H9 (cell line): Measurements from ENCODE around the gene ATF6. TPM values are rescaled to one million over a fixed set of nuclear protein-coding genes. Genes with fewer than 3 reads are reported as not detected.

Source experiments
- DNase-seq: peaks from one replicate; pipeline ENCODE4 v3.0.0-alpha.2; 2017
- H2AFZ ChIP-seq: one replicate; pipeline ENCODE4 v1.6.1; 2013; ENCODE audit warnings: mild to moderate bottlenecking, low read length, control low read depth, moderate library complexity
- H2AK5ac ChIP-seq: 2 replicates; pipeline ENCODE4 v1.6.1; 2013; ENCODE audit warnings: low read length, control low read depth, mixed read lengths; ENCODE audit not compliant: insufficient read length
- H2BK120ac ChIP-seq: one replicate; pipeline ENCODE4 v1.6.1; 2013; ENCODE audit warnings: low read depth, mild to moderate bottlenecking, low read length, control low read depth, inconsistent platforms; ENCODE audit not compliant: poor library complexity, severe bottlenecking
- H2BK12ac ChIP-seq: 2 replicates; pipeline ENCODE4 v1.6.1; 2013; ENCODE audit warnings: low read length, control low read depth, mixed read lengths, low read depth; ENCODE audit not compliant: insufficient read length
- H2BK15ac ChIP-seq: 2 replicates; pipeline ENCODE4 v1.6.1; 2013; ENCODE audit warnings: low read depth, low read length, control low read depth
- H2BK20ac ChIP-seq: one replicate; pipeline ENCODE4 v1.6.1; 2013; ENCODE audit warnings: low read depth, mild to moderate bottlenecking, low read length, control low read depth, inconsistent platforms; ENCODE audit not compliant: poor library complexity, severe bottlenecking
- H2BK5ac ChIP-seq: 2 replicates; pipeline ENCODE4 v1.6.1; 2013; ENCODE audit warnings: low read length, control low read depth, mixed read lengths; ENCODE audit not compliant: insufficient read length
- H3K14ac ChIP-seq: 2 replicates; pipeline ENCODE4 v1.6.1; 2013; ENCODE audit warnings: low read length, control low read depth; ENCODE audit not compliant: insufficient read depth
- H3K18ac ChIP-seq: 2 replicates; pipeline ENCODE4 v1.6.1; 2013; ENCODE audit warnings: low read depth, mild to moderate bottlenecking, mixed read lengths, low read length, control low read depth; ENCODE audit not compliant: insufficient read length
- H3K23ac ChIP-seq: 2 replicates; pipeline ENCODE4 v1.6.1; 2013; ENCODE audit warnings: low read length, control low read depth, mixed read lengths, low read depth; ENCODE audit not compliant: insufficient read length
- H3K23me2 ChIP-seq: 2 replicates; pipeline ENCODE4 v1.6.1; 2013; ENCODE audit warnings: low read depth, mild to moderate bottlenecking, mixed read lengths, low read length, control low read depth; ENCODE audit not compliant: insufficient read length, poor library complexity, severe bottlenecking
- H3K27ac ChIP-seq: 2 replicates; pipeline ENCODE4 v1.5.1; 2013; ENCODE audit warnings: low read length, control low read depth, mixed read lengths, low read depth; ENCODE audit not compliant: insufficient read length
- H3K27me3 ChIP-seq: 2 replicates; pipeline ENCODE4 v1.6.1; 2013; ENCODE audit warnings: low read length, control low read depth, inconsistent platforms; ENCODE audit not compliant: insufficient read depth
- H3K4ac ChIP-seq: 2 replicates; pipeline ENCODE4 v1.6.1; 2013; ENCODE audit warnings: low read depth, mild to moderate bottlenecking, control low read depth, inconsistent platforms, low read length, moderate library complexity
- H3K4me1 ChIP-seq: 2 replicates; pipeline ENCODE4 v1.6.1; 2013; ENCODE audit warnings: low read length, control low read depth, inconsistent platforms; ENCODE audit not compliant: insufficient read depth
- H3K4me2 ChIP-seq: 2 replicates; pipeline ENCODE4 v1.6.1; 2013; ENCODE audit warnings: low read length, control low read depth, mixed read lengths; ENCODE audit not compliant: insufficient read length, insufficient read depth
- H3K56ac ChIP-seq: 2 replicates; pipeline ENCODE4 v1.6.1; 2013; ENCODE audit warnings: low read depth, mild to moderate bottlenecking, mixed read lengths, low read length, control low read depth; ENCODE audit not compliant: insufficient read length
- H3K79me1 ChIP-seq: 2 replicates; pipeline ENCODE4 v1.6.1; 2013; ENCODE audit warnings: low read depth, mild to moderate bottlenecking, moderate library complexity, low read length, control low read depth, inconsistent platforms; ENCODE audit not compliant: insufficient read depth, poor library complexity, severe bottlenecking
- H3K79me2 ChIP-seq: 2 replicates; pipeline ENCODE4 v1.6.1; 2013; ENCODE audit warnings: low read length, control low read depth, inconsistent platforms; ENCODE audit not compliant: insufficient read depth
- H3K9ac ChIP-seq: 2 replicates; pipeline ENCODE4 v1.6.1; 2013; ENCODE audit warnings: low read length, control low read depth, mixed read lengths; ENCODE audit not compliant: insufficient read length; ENCODE audit errors: extremely low read depth
- H3K9me3 ChIP-seq: one replicate; pipeline ENCODE4 v1.6.1; 2013; ENCODE audit warnings: low read depth, low read length, inconsistent platforms; ENCODE audit not compliant: control insufficient read depth
- H3T11ph ChIP-seq: one replicate; pipeline ENCODE4 v1.6.1; 2013; ENCODE audit warnings: mild to moderate bottlenecking, low read length, control low read depth, inconsistent platforms
- H4K20me1 ChIP-seq: one replicate; pipeline ENCODE4 v1.6.1; 2013; ENCODE audit not compliant: control insufficient read depth, insufficient read length, insufficient read depth
- H4K5ac ChIP-seq: 2 replicates; pipeline ENCODE4 v1.6.1; 2013; ENCODE audit warnings: low read depth, mild to moderate bottlenecking, mixed read lengths, low read length, control low read depth; ENCODE audit not compliant: insufficient read length
- H4K8ac ChIP-seq: replicated peaks from 2 replicates; pipeline ENCODE4 v1.6.1; 2013; ENCODE audit warnings: low read length, control low read depth, mixed read lengths, low read depth; ENCODE audit not compliant: insufficient read length
- H4K91ac ChIP-seq: 2 replicates; pipeline ENCODE4 v1.6.1; 2013; ENCODE audit warnings: low read depth, mild to moderate bottlenecking, moderate library complexity, mixed read lengths, low read length, control low read depth; ENCODE audit not compliant: insufficient read length
- H3K27ac Mint-ChIP-seq, 3 experiments: 2 replicates in 2 of 3; 3 replicates in 1 of 3; pipeline ENCODE4 v1.8.0; 2020 to 2021; ENCODE audit warnings: mixed read lengths in 3 of 3, mild to moderate bottlenecking in 1 of 3, moderate library complexity in 1 of 3
- H3K27me3 Mint-ChIP-seq: 2 replicates; pipeline ENCODE4 v1.8.0; 2021; ENCODE audit warnings: low read depth, mild to moderate bottlenecking, moderate library complexity, mixed read lengths
- H3K36me3 Mint-ChIP-seq, 3 experiments: 2 replicates in 2 of 3; 3 replicates in 1 of 3; pipeline ENCODE4 v1.8.0; 2020 to 2021; ENCODE audit warnings: low read depth in 3 of 3, mixed read lengths in 3 of 3; ENCODE audit not compliant: insufficient read depth in 1 of 3
- H3K4me1 Mint-ChIP-seq, 2 experiments: 2 replicates each; pipeline ENCODE4 v1.8.0; 2020; ENCODE audit warnings: mixed read lengths in 2 of 2
- H3K4me3 Mint-ChIP-seq, 2 experiments: 2 replicates in 1 of 2; 3 replicates in 1 of 2; pipeline ENCODE4 v1.8.0; 2020 to 2021; ENCODE audit warnings: mild to moderate bottlenecking in 2 of 2, mixed read lengths in 2 of 2, moderate library complexity in 1 of 2
- H3K9me3 Mint-ChIP-seq, 2 experiments: 2 replicates in 1 of 2; 3 replicates in 1 of 2; pipeline ENCODE4 v1.8.0; 2020; ENCODE audit warnings: mild to moderate bottlenecking in 2 of 2, mixed read lengths in 2 of 2, moderate library complexity in 1 of 2
- CTCF ChIP-seq: fragments of 200-600 bp; sonication (generic); conservative IDR thresholded peaks from 3 replicates; pipeline ENCODE4 v1.8.0; 2021; ENCODE audit warnings: antibody characterized with exemption, mild to moderate bottlenecking
- WGBS: extraction: QIAGEN DNeasy Blood & Tissue Kit; methylation state at CpG from one replicate; pipeline ENCODE4 v1.1.7; 2013; ENCODE audit warnings: missing lambda C conversion rate, low lambda C conversion rate, mixed read lengths; ENCODE audit not compliant: insufficient read length; ENCODE audit errors: extremely low coverage; 5-methylcytosine and 5-hydroxymethylcytosine counted together
- total RNA-seq: library from RNA; stranded (reverse); gene quantifications from 2 replicates; pipeline ENCODE4 v1.2.1, GENCODE V29; 2021

ATF6 gene
- total RNA-seq, 1 experiment from 2014 or later: 11.2 TPM

GRCh38 chr1:161952607-161953172 is 186.6 kb downstream of the ATF6 start:
- H2BK120ac ChIP-seq: no peak overlapping the region
- H2BK20ac ChIP-seq: no peak overlapping the region
- no CpG with 5 or more reads among the region's 3 CpGs for WGBS
- no peak for DNase-seq
- H3K36me3 Mint-ChIP-seq: no peaks in the 10 kb centered on the region
- H3K4me1 Mint-ChIP-seq: peaks cover 0 to 6% of the 10 kb centered on the region in 2 experiments; a peak in 3 of 4 replicates
- H3K23me2 ChIP-seq: no peaks in the 10 kb centered on the region
- H2BK12ac ChIP-seq: no peak overlapping the region
- H3K9ac ChIP-seq: no peak overlapping the region
- H3K27ac ChIP-seq: no peak overlapping the region
- H2BK15ac ChIP-seq: no peak overlapping the region
- H4K20me1 ChIP-seq: no peaks in the 10 kb centered on the region
- H2AK5ac ChIP-seq: no peak overlapping the region
- no peak overlapping the region for H3K4me3 Mint-ChIP-seq
- no peak overlapping the region for H3K4me2 ChIP-seq
- H2BK5ac ChIP-seq: no peak overlapping the region
- H3K4me1 ChIP-seq: no peaks in the 10 kb centered on the region
- no peak overlapping the region for H2AFZ ChIP-seq
- H4K91ac ChIP-seq: no peak overlapping the region
- no peak overlapping the region for H3K4ac ChIP-seq
- no peaks in the 10 kb centered on the region for H3K9me3 ChIP-seq
- H3K79me1 ChIP-seq: no peaks in the 10 kb centered on the region
- H3K79me2 ChIP-seq: no peaks in the 10 kb centered on the region
- no peak overlapping the region for H3K56ac ChIP-seq
- no peaks in the 10 kb centered on the region for H3K9me3 Mint-ChIP-seq
- no peak for TF ChIP-seq CTCF
- H3K27ac Mint-ChIP-seq: no peak overlapping the region
- no peak overlapping the region for H3K23ac ChIP-seq
- no peak overlapping the region for H3T11ph ChIP-seq
- no peak overlapping the region for H3K14ac ChIP-seq
- H3K27me3 Mint-ChIP-seq: no peaks in the 10 kb centered on the region
- H4K5ac ChIP-seq: no peak overlapping the region
- no peak overlapping the region for H3K18ac ChIP-seq
- H3K27me3 ChIP-seq: no peaks in the 10 kb centered on the region
- no peak overlapping the region for H4K8ac ChIP-seq
